Adrenal gland (tissue), 12 donors: ENCODE measurements around the gene MRPL54. TPM values are rescaled to one million over a fixed set of nuclear protein-coding genes. Genes with fewer than 3 reads are reported as not detected.

ENCODE experiments used
- DNase-seq, 7 donors: peaks; one replicate each; pipeline ENCODE4 v3.0.0-alpha.2; 2019 to 2020
- H3K27ac ChIP-seq, 5 donors: fragments of 200-600 bp; sonication (generic) in 4 of 5; 1 replicate in 3 of 5; 2 replicates in 2 of 5; pipeline versions ENCODE4 v1.5.1 to v1.8.0; 2016 to 2020; ENCODE audit warnings: mild to moderate bottlenecking in 1 of 5
- H3K27me3 ChIP-seq: fragments of 200-600 bp; 2 replicates; pipeline ENCODE4 v1.8.0; 2021
- H3K36me3 ChIP-seq, 2 donors: fragments of 200-600 bp; replicated peaks in 1 of 2; 1 replicate in 1 of 2; 2 replicates in 1 of 2; pipeline versions ENCODE4 v1.5.1 to v1.8.0; 2018 to 2022
- H3K4me1 ChIP-seq, 2 donors: fragments of 200-600 bp; replicated peaks in 1 of 2; 1 replicate in 1 of 2; 2 replicates in 1 of 2; pipeline versions ENCODE4 v1.5.1 to v1.8.0; 2018 to 2021
- H3K4me3 ChIP-seq, 4 donors: fragments of 200-600 bp; sonication (generic) in 3 of 4; one replicate each; pipeline ENCODE4 v1.5.1; 2016 to 2018
- H3K9me3 ChIP-seq, 3 donors: fragments of 200-600 bp; sonication (generic) in 1 of 3; replicated peaks in 1 of 3; 1 replicate in 2 of 3; 2 replicates in 1 of 3; pipeline versions ENCODE4 v1.5.1 to v1.8.0; 2016 to 2021
- CTCF ChIP-seq, 6 experiments: fragments of 450-650 bp in 4 of 6; fragments of 200-600 bp in 2 of 6; sonication (generic) in 1 of 6; IDR thresholded peaks; 1 replicate in 5 of 6; 2 replicates in 1 of 6; pipeline versions ENCODE4 v1.5.1 to v1.8.0; 2016 to 2021; ENCODE audit warnings: antibody characterized with exemption in 6 of 6, mild to moderate bottlenecking in 2 of 6, moderate library complexity in 1 of 6
- POLR2A ChIP-seq, 2 donors: fragments of 450-650 bp; IDR thresholded peaks; one replicate each; pipeline ENCODE4 v1.6.1; 2017; ENCODE audit warnings: antibody characterized with exemption in 2 of 2, mild to moderate bottlenecking in 2 of 2, moderate library complexity in 1 of 2
- WGBS, 4 donors: extraction: QIAGEN DNeasy Blood & Tissue Kit in 2 of 4; methylation state at CpG; one replicate each; pipeline versions ENCODE4 v1.1.5 to v1.1.7; 2013 to 2017; 5-methylcytosine and 5-hydroxymethylcytosine counted together
- intact Hi-C, 2 donors: fragments of 100-400 bp; cut with DNase I; formaldehyde crosslinking; loops; one replicate each; pipeline versions ENCODE4 v1.14.1 to v1.15.0; 2022 to 2023
- polyA plus RNA-seq, 3 donors: library from polyadenylated mRNA; stranded (reverse); fragments of 200-250 nt in 2 of 3; fragments of 350-450 nt in 1 of 3; fragmentation: Illumina TruSeq in 1 of 3; extraction: RNeasy Lipid Tissue Mini Kit (QIAGEN cat#74804) in 1 of 3; gene quantifications; one replicate each; pipeline ENCODE4 v1.2.3, GENCODE V29; 2013 to 2014
- total RNA-seq, 9 donors: library from RNA; depleted of rRNA in 4 of 9; stranded (reverse); fragments of >200 nt in 4 of 9; fragments of 120-200 nt in 1 of 9; fragmentation: NEBNext Ultra II Directional in 1 of 9; extraction: Animal tissue kit (Norgen Biotek cat#: 25700) in 1 of 9; gene quantifications; one replicate each; pipeline versions ENCODE4 v1.1.0 to v1.2.4, GENCODE V29; 2013 to 2023
- donor health status: healthy with polysubstance abuse.
- donor health status: Bipolar disorder and iron deficiency.
- donor health status: DM: yes; HTN: yes; CAD: no.
- donor health status: DM: no; HTN: no; CAD: no.
- donor health status: DM: no; HTN: no; CAD: no.
- donor health status: DM: yes; HTN: yes; CAD: no.

The MRPL54 gene
- total and polyA plus RNA-seq, 12 donors = 60.2 to 229 (median 107) TPM

- Histone ChIP-seq H3K9me3 (no peaks in the 10 kb centered on the region), H3K27me3 (no peaks in the 10 kb centered on the region), H3K27ac (no peak overlapping the region), H3K4me3 (no peak overlapping the region), H3K36me3 (no peaks in the 10 kb centered on the region), H3K4me1 (no peaks in the 10 kb centered on the region)
- no peak for TF ChIP-seq POLR2A (IDR thresholded peaks at IDR 0.05)
- TF ChIP-seq CTCF (IDR thresholded peaks at IDR 0.05) = no peak
- WGBS, 4 donors = 66 to 78% (median 73%) methylated on average over 5 to 21 of the region's 21 CpGs
- intact Hi-C loops = no loop called here
- DNase-seq = no peak
These were observed 26.3 kb upstream of the MRPL54 start for GRCh38 chr19:3736106-3736724.

GRCh38 chr19:3737487-3738205 lies 24.8 kb upstream of the MRPL54 start:
- Histone ChIP-seq H3K27ac (no peak overlapping the region), H3K36me3 (no peaks in the 10 kb centered on the region), H3K4me3 (no peak overlapping the region), H3K4me1 (no peaks in the 10 kb centered on the region), H3K27me3 (no peaks in the 10 kb centered on the region), H3K9me3 (no peaks in the 10 kb centered on the region)
- TF ChIP-seq CTCF (IDR thresholded peaks at IDR 0.05) (no peak), POLR2A (IDR thresholded peaks at IDR 0.05) (no peak)
- WGBS, 4 donors = 52 to 67% (median 63%) methylated on average over 8 to 10 of the region's 10 CpGs
- DNase-seq = no peak
- intact Hi-C loops = no loop called here

- H3K4me3 ChIP-seq = no peak overlapping the region
- H3K4me1 ChIP-seq = no peaks in the 10 kb centered on the region
- DNase-seq = no peak
- no peaks in the 10 kb centered on the region for H3K9me3 ChIP-seq
- H3K36me3 ChIP-seq = no peaks in the 10 kb centered on the region
- H3K27me3 ChIP-seq = no peaks in the 10 kb centered on the region
- WGBS, 4 donors = 86 to 91% (median 88%) methylated on average over 15 to 32 of the region's 32 CpGs
- intact Hi-C loops = no loop called here
- H3K27ac ChIP-seq = no peak overlapping the region
- no peak for TF ChIP-seq CTCF (IDR thresholded peaks at IDR 0.05)
- no peak for TF ChIP-seq POLR2A (IDR thresholded peaks at IDR 0.05)
These were observed 23.8 kb upstream of the MRPL54 start for GRCh38 chr19:3738477-3739220.

GRCh38 chr19:3740431-3740830 lies 22.1 kb upstream of the MRPL54 start:
- TF ChIP-seq POLR2A (IDR thresholded peaks at IDR 0.05) (no peak), CTCF (IDR thresholded peaks at IDR 0.05) (no peak)
- Histone ChIP-seq H3K9me3 (no peaks in the 10 kb centered on the region), H3K27ac (no peak overlapping the region), H3K36me3 (no peaks in the 10 kb centered on the region), H3K4me3 (no peak overlapping the region), H3K27me3 (no peaks in the 10 kb centered on the region), H3K4me1 (no peaks in the 10 kb centered on the region)
- DNase-seq = no peak
- WGBS, 4 donors = 80 to 95% (median 94%) methylated on average over 10 to 24 of the region's 24 CpGs
- intact Hi-C loops = no loop called here
